ENCODE data around the gene DNAAF5.

Gene DNAAF5

GRCh38 chr7:703049-703448, 23.4 kb upstream of the DNAAF5 start:
- TF ChIP-seq, protein P1, sequence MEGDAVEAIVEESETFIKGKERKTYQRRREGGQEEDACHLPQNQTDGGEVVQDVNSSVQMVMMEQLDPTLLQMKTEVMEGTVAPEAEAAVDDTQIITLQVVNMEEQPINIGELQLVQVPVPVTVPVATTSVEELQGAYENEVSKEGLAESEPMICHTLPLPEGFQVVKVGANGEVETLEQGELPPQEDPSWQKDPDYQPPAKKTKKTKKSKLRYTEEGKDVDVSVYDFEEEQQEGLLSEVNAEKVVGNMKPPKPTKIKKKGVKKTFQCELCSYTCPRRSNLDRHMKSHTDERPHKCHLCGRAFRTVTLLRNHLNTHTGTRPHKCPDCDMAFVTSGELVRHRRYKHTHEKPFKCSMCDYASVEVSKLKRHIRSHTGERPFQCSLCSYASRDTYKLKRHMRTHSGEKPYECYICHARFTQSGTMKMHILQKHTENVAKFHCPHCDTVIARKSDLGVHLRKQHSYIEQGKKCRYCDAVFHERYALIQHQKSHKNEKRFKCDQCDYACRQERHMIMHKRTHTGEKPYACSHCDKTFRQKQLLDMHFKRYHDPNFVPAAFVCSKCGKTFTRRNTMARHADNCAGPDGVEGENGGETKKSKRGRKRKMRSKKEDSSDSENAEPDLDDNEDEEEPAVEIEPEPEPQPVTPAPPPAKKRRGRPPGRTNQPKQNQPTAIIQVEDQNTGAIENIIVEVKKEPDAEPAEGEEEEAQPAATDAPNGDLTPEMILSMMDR (conservative IDR thresholded peaks at IDR 0.05; ENCODE audit: low read depth, low read length), result no peak
- no peak overlapping the region for H3K9ac ChIP-seq
- H3K36me3 ChIP-seq (ENCODE audit: insufficient read depth), result no peaks in the 10 kb centered on the region
- H3K27me3 ChIP-seq (ENCODE audit: insufficient read depth, low read depth), result no peaks in the 10 kb centered on the region
- H4K20me1 ChIP-seq (ENCODE audit: insufficient read depth), result no peaks in the 10 kb centered on the region
- no peak overlapping the region for H3K27ac ChIP-seq
- no peak overlapping the region for H3K4me2 ChIP-seq
- no peaks in the 10 kb centered on the region; the same call in 1 of the 2 replicates for H3K79me2 ChIP-seq (ENCODE audit: insufficient read depth, low read depth)
- H3K4me3 ChIP-seq (IDR thresholded peaks at IDR 0.05; ENCODE audit: insufficient read depth, low read depth, low read length), result no peak overlapping the region
- no peak overlapping the region for H2AFZ ChIP-seq (ENCODE audit: low read depth)
- no peaks in the 10 kb centered on the region for H3K4me1 ChIP-seq (ENCODE audit: low read depth, poor library complexity, severe bottlenecking)

- Histone ChIP-seq H3K4me1 (ENCODE audit: low read depth, poor library complexity, severe bottlenecking) (no peaks in the 10 kb centered on the region), H3K4me3 (IDR thresholded peaks at IDR 0.05; ENCODE audit: insufficient read depth, low read depth, low read length) (no peak overlapping the region), H3K36me3 (ENCODE audit: insufficient read depth) (no peaks in the 10 kb centered on the region), H4K20me1 (ENCODE audit: insufficient read depth) (no peaks in the 10 kb centered on the region), H3K4me2 (no peak overlapping the region), H3K27me3 (ENCODE audit: insufficient read depth, low read depth) (no peaks in the 10 kb centered on the region), H2AFZ (ENCODE audit: low read depth) (no peak overlapping the region), H3K79me2 (ENCODE audit: insufficient read depth, low read depth) (no peaks in the 10 kb centered on the region; the same call in 1 of the 2 replicates), H3K9ac (no peak overlapping the region), H3K27ac (no peak overlapping the region)
- TF ChIP-seq, protein P1 (conservative IDR thresholded peaks at IDR 0.05; ENCODE audit: low read depth, low read length), result no peak
Observed at GRCh38 chr7:706721-707120, 19.8 kb upstream of the DNAAF5 start.

DNA sequence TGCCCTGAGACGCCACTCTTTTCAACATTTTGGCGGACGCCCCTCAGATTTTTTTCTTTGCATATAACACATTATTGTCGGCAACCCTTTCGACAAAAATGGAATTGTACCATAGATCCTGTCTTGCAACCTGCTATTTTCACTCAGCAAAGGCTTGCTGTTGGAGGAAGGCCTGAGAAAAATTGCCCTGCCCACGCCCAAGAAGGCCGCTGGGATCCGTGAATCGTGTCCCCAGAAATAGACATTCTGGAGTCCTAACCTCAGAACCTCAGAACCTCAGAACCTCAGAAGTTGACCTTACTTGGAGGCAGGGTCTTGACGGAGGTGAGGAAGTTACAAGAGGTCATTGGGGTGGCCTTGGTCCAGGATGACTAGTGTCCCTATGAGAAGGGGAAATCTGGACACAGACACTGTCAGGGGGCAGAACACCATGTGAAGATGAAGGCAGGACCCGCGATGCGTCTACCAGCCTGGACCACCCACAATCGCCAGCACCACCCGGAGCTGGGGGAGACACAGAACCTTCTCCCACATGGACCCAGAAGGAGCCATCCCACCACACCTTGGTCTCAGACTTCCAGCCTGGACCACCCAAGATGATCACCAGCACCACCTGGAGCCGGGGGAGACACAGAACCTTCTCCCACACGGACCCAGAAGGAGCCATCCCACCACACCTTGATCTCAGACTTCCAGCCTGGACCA, 19.1 kb upstream of the DNAAF5 start:
- H3K9ac ChIP-seq, result no peak overlapping the region
- no peak overlapping the region for H2AFZ ChIP-seq (ENCODE audit: low read depth)
- H3K27me3 ChIP-seq (ENCODE audit: insufficient read depth, low read depth), result no peaks in the 10 kb centered on the region
- no peak overlapping the region for H3K4me2 ChIP-seq
- no peak overlapping the region for H3K4me3 ChIP-seq (IDR thresholded peaks at IDR 0.05; ENCODE audit: insufficient read depth, low read depth, low read length)
- no peaks in the 10 kb centered on the region for H3K36me3 ChIP-seq (ENCODE audit: insufficient read depth)
- no peak overlapping the region for H3K27ac ChIP-seq
- H4K20me1 ChIP-seq (ENCODE audit: insufficient read depth), result no peaks in the 10 kb centered on the region
- TF ChIP-seq, protein P1 (conservative IDR thresholded peaks at IDR 0.05; ENCODE audit: low read depth, low read length), result no peak
- no peaks in the 10 kb centered on the region; the same call in 1 of the 2 replicates for H3K79me2 ChIP-seq (ENCODE audit: insufficient read depth, low read depth)
- no peaks in the 10 kb centered on the region for H3K4me1 ChIP-seq (ENCODE audit: low read depth, poor library complexity, severe bottlenecking)

- no peak overlapping the region for H2AFZ ChIP-seq (ENCODE audit: low read depth)
- H3K4me2 ChIP-seq, result no peak overlapping the region
- H3K27ac ChIP-seq, result no peak overlapping the region
- H3K4me1 ChIP-seq (ENCODE audit: low read depth, poor library complexity, severe bottlenecking), result no peaks in the 10 kb centered on the region
- no peak overlapping the region for H3K9ac ChIP-seq
- no peaks in the 10 kb centered on the region; the same call in 1 of the 2 replicates for H3K79me2 ChIP-seq (ENCODE audit: insufficient read depth, low read depth)
- H4K20me1 ChIP-seq (ENCODE audit: insufficient read depth), result no peaks in the 10 kb centered on the region
- no peaks in the 10 kb centered on the region for H3K27me3 ChIP-seq (ENCODE audit: insufficient read depth, low read depth)
- no peaks in the 10 kb centered on the region for H3K36me3 ChIP-seq (ENCODE audit: insufficient read depth)
- TF ChIP-seq, protein P1 (conservative IDR thresholded peaks at IDR 0.05; ENCODE audit: low read depth, low read length), result no peak
- H3K4me3 ChIP-seq (IDR thresholded peaks at IDR 0.05; ENCODE audit: insufficient read depth, low read depth, low read length), result no peak overlapping the region
Observed at GRCh38 chr7:710161-710560, 16.3 kb upstream of the DNAAF5 start.
